Germinal center (tissue), 1 donor: ENCODE data around the gene LCN10.
"Not testable (repeated sequence)": the region's sequence is repeated elsewhere in the genome, so short reads cannot be mapped to it uniquely, and the experiment has no call there.

Source experiments
- DNase-seq: peaks from one replicate; pipeline ENCODE4 v3.0.0; 2012; ENCODE audit warnings: mixed read lengths, low spot score

The LCN10 gene

GRCh38 chr9:136719195-136719880, 23.4 kb downstream of the LCN10 start:
- DNase-seq, result no peak

GRCh38 chr9:136718345-136719194, 24.2 kb downstream of the LCN10 start:
- no peak for DNase-seq

GRCh38 chr9:136717399-136717798, 25.3 kb downstream of the LCN10 start:
- no peak for DNase-seq

DNA sequence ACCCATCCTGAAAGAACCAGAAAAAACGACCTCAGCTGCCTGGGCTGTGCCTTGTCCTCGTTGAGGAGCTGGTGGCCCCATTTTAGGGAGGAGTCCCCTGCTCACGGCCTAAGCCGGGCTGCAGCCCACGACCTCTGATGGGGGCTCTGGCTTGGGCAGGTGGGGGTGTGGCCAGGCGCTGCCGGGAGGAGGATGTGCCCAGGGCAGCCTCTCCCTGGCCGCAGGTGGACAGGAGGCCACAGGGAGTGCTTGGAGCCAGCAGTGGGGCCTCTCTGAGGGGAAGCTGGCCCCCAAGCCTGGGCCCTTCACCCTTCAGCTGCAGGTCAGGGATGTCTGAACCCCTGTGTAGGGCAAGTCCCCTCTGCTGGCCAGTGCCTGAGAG, 27.9 kb downstream of the LCN10 start:
- no peak for DNase-seq

GRCh38 chr9:136714096-136714892, 28.4 kb downstream of the LCN10 start:
- no peak for DNase-seq

DNA sequence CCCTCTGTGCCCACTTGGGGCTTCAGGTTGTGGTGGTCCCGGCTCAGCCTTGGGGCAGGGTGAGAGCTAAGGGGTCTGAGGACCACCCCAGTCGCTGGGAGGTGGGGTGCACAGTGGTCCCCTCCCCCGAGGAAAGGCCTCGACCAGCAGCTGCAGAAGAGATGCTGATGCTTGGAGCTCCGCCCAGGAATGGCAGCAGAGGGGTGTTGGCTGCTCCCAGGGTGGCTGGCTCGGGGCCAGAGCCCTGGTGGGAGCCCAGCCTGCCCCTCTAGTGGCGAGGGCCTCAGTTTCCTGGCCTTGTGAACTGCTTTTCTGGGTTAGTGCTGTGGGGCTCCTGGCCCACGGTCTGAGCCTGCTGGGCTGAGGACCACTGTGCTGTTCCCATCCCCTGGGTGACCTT, 29.2 kb downstream of the LCN10 start:
- no peak for DNase-seq

DNA sequence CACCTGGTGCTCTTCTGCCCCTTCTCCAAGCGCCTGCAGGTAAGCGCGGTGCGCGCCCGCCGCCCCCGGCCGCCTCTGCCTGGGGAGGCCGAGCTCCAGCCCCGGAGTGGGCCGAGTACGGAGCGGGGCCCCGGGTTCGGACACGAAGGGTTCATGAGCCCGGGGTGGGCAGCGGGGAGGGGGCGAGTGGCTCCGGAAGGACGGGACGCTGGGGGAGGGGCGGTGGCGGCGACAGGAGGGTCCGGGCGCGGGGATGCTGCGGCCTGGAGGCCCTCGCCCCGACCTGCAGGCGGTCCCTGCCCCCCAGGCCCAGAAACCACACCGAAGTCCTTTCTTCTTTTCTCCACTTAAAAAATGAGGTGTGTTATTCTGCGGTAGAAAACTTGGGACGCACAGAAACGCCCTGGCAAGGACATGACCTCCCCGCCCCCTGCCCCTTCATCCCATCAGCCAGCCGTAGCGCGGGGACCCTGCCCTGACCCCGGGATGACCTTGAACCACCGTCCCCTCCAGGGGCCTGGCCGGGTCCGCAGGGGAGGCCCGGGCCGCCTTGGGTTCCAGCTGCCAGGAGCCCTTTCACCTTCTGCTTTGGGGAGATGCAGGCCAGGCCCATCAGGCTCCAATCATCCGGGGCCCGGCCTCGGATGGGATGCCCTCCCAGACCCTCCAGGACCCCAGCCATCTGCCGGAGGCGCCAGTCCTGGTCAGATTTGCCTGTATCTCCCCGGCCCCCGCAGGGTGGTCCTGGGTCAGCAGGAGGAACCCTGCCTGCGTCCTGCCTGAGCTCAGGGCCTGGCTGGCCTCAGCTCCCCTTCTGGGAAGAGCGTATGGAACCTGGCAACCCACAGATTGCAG, 29.8 kb downstream of the LCN10 start:
- no peak for DNase-seq

GRCh38 chr9:136711751-136712689, 30.7 kb downstream of the LCN10 start, which contains the start of gene DIPK1B:
Gene DIPK1B, plus strand, starts transcription at chr9:136712572. Its CDS starts 94 bp downstream, at chr9:136712666.
- DNase-seq, result no peak

GRCh38 chr9:136711219-136711648, 31.5 kb downstream of the LCN10 start:
- not testable (repeated sequence) for DNase-seq

DNA sequence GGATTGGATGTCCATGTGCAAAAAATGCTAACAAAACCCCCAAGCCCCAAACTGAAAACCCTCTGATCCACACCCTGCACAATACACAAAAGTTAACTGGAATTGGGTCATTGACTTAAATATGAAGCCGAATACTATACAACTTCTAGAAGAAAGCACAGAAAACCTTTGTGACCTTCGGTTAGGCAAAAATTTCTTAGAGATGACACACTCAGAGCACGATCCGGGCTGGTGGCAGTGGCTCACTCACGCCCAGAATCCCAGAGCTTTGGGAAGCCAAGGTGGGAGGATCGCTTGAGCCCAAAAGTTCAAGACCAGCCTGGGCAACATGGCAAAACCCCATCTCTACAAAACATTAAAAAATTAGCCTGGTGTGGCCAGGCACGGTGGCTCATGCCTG, 32.2 kb downstream of the LCN10 start:
- DNase-seq, result no peak

DNA sequence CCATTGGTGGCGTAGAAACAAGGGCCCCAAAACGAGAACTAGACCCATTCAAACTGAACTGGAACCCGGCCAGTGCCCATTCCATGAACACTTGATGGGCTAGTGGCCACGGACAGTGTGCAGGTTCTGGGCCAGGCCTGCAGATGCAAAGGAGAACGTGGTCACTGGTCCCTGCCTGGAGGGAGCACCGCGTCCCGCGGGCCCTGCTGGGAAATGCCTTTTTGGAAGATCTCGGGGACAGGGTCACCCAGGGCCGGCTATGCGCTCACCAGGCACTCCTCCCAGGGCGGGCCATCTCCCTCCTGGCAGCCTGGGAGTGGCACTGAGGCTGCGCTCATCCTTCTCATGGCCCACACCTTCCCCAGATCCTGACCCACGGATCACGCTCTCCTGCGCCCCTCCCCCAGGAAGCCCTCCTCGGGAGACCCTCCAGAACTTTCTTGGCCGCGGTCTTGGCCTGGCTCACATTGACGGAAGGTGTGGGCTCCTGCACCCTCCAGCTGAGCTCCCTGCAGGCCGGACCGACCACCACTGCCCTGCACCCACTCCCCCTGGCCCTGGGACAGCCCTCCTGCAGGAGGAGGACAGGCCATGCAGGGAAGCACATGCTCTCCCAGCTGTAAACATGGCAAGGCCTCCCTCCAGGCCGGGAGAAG, 33.2 kb downstream of the LCN10 start:
- no peak for DNase-seq

- DNase-seq, result no peak
These were observed 34.8 kb downstream of the LCN10 start for GRCh38 chr9:136707849-136708517.

DNA sequence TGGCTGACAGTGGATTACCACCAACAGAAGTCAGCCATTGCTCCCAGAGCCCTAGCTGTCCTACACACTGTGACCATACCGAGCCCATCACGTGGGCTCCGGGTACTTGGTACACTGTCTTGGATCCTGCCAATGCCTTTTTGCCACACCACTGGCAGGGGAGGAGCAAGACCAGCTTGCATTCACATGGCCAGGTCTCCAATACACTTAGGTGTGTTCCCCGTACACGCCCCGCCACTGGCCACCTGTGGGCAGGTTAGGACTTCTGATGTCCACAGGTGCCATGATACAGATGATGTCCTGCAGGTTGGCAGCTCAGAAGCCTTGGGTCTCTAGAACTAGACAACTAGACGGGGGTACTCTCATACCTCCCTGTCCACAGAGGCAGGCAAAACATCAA, 35.7 kb downstream of the LCN10 start:
- no peak for DNase-seq

DNA sequence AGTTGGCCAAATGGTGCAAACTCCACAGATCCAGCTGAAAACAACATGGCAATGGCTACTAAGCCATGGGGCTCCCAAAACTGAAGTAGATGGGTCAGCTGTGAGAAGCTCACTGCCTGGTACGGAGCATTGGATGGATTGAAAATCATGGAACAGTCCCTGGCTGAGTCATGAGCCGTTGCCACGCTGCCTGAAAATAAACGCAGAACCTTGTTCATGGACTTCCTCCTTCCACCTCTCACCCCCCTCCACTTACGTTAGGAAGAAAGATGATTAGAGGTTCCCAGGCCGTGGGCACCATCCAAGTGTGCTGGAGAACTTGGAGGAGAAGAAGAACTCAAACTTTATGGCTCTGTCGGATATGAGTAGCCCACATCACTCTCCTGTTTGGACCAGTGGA, 37.2 kb downstream of the LCN10 start:
- no peak for DNase-seq

GRCh38 chr9:136704741-136705140, 38.0 kb downstream of the LCN10 start:
- not testable (repeated sequence) for DNase-seq

DNA sequence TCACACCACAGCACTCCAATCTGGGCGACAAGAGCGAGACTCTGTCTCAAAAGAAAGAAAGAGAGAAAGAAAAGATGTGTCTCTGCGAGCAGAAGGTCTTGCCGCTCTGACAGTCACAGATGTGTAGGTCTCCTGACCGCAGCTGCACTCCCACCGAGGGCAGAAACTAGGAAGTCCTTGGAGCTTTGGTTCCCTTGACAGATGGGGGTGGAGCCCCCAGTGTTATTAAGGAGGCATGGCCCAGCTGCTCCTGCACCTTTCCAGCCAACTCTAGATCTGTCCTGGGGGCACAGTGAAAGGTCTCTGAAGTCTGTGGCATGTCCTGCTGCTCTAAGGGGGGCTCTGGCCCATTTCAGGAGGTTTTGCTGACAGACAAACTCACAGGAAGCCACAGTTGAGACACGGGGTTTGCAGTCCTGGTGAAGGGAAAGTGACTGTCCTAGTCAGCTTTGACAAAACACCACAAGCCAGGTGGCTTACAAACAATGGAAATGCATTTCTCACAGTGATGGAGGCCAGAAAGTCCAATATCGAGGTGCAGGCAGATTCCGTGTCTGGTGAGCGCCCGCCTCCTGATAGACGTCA, 39.4 kb downstream of the LCN10 start:
- no peak for DNase-seq

GRCh38 chr9:136701668-136702053, 41.1 kb downstream of the LCN10 start:
- DNase-seq, result no peak

DNA sequence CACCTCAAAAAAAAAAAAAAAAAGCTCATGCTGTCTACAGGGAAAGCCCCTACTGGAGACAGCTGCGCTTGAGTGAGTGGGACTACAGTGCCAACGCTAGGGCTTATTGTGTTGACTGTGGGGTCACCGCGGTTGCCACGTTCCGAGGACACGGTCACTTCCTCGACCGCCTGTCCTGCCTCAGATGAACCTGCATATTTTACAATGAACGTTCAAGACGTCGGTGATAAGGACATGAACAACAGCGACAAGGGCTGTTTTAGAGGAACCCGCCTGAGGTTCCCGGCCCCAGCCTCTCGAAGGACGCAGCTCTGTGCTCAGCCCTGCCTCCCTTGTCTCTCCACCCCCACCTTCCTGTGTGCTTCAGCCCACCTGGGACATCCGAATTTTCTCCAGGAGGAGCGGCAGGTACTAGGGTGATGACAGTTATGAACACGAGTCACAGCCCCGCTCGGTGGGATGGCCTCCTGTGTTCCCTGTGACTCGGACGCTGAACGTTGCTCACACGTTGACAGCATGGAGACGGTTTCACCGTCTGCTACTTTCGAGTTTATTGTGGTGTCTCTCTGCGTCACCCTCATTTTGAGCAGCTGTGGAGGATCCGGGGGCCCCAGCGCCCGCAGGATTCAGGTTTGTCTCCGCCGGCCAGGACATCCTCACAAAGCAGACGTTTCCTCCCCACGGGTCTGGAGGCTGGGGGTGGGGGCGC, 41.6 kb downstream of the LCN10 start:
- DNase-seq, result no peak
